Trophoblast cell (in vitro differentiated cells and primary cell): ENCODE results near the gene CTDSPL2.
"Not testable (repeated sequence)": the region's sequence is repeated elsewhere in the genome, so short reads cannot be mapped to it uniquely, and the experiment has no call there.

Experiments
- DNase-seq, 2 donors: peaks; one replicate each; pipeline ENCODE4 v3.0.0-alpha.2; 2016
- H2AFZ ChIP-seq: 2 replicates; pipeline ENCODE4 v1.6.1; 2013; ENCODE audit warnings: low read length, moderate library complexity, mild to moderate bottlenecking; ENCODE audit not compliant: insufficient read depth, poor library complexity
- H2AK5ac ChIP-seq: 2 replicates; pipeline ENCODE4 v1.6.1; 2013; ENCODE audit warnings: mild to moderate bottlenecking, low read length
- H2BK120ac ChIP-seq: 2 replicates; pipeline ENCODE4 v1.6.1; 2013; ENCODE audit warnings: low read length, mild to moderate bottlenecking, moderate library complexity; ENCODE audit not compliant: insufficient read depth, poor library complexity
- H2BK12ac ChIP-seq: 2 replicates; pipeline ENCODE4 v1.6.1; 2013; ENCODE audit warnings: mild to moderate bottlenecking, low read length, moderate library complexity
- H2BK5ac ChIP-seq: 2 replicates; pipeline ENCODE4 v1.6.1; 2013; ENCODE audit warnings: low read length, low read depth, moderate library complexity, mild to moderate bottlenecking; ENCODE audit not compliant: poor library complexity
- H3K14ac ChIP-seq: 2 replicates; pipeline ENCODE4 v1.6.1; 2013; ENCODE audit warnings: mild to moderate bottlenecking, low read length
- H3K18ac ChIP-seq: 2 replicates; pipeline ENCODE4 v1.6.1; 2013; ENCODE audit warnings: mild to moderate bottlenecking, low read length
- H3K23ac ChIP-seq: 2 replicates; pipeline ENCODE4 v1.6.1; 2013; ENCODE audit warnings: low read length
- H3K27ac ChIP-seq: 2 replicates; pipeline ENCODE4 v1.5.1; 2013; ENCODE audit warnings: low read depth, mild to moderate bottlenecking, inconsistent platforms, low read length, moderate library complexity
- H3K27me3 ChIP-seq: 2 replicates; pipeline ENCODE4 v1.6.1; 2013; ENCODE audit warnings: inconsistent platforms, mild to moderate bottlenecking, low read length, moderate library complexity; ENCODE audit not compliant: insufficient read depth
- H3K36me3 ChIP-seq, 2 experiments: 1 replicate in 1 of 2; 2 replicates in 1 of 2; pipeline ENCODE4 v1.6.1; 2013; ENCODE audit warnings: low read length in 2 of 2, mild to moderate bottlenecking in 2 of 2, moderate library complexity in 1 of 2; ENCODE audit not compliant: insufficient read depth in 2 of 2, control insufficient read depth in 1 of 2
- H3K4ac ChIP-seq: 2 replicates; pipeline ENCODE4 v1.6.1; 2013; ENCODE audit warnings: low read depth, mild to moderate bottlenecking, low read length, moderate library complexity
- H3K4me1 ChIP-seq, 2 experiments: 1 replicate in 1 of 2; 2 replicates in 1 of 2; pipeline ENCODE4 v1.6.1; 2013; ENCODE audit warnings: low read length in 2 of 2, mild to moderate bottlenecking in 2 of 2, moderate library complexity in 1 of 2; ENCODE audit not compliant: insufficient read depth in 2 of 2, control insufficient read depth in 1 of 2
- H3K4me2 ChIP-seq: 2 replicates; pipeline ENCODE4 v1.6.1; 2013; ENCODE audit warnings: inconsistent platforms, mild to moderate bottlenecking, low read length, moderate library complexity
- H3K4me3 ChIP-seq: 2 replicates; pipeline ENCODE4 v1.5.1; 2013; ENCODE audit warnings: mild to moderate bottlenecking, low read depth, low read length, inconsistent platforms
- H3K79me1 ChIP-seq: one replicate; pipeline ENCODE4 v1.6.1; 2013; ENCODE audit warnings: low read length
- H3K79me2 ChIP-seq: 2 replicates; pipeline ENCODE4 v1.6.1; 2013; ENCODE audit warnings: low read length, mild to moderate bottlenecking; ENCODE audit not compliant: control insufficient read depth, insufficient read depth, poor library complexity
- H3K9ac ChIP-seq: 2 replicates; pipeline ENCODE4 v1.6.1; 2013; ENCODE audit warnings: mild to moderate bottlenecking, low read length
- H3K9me3 ChIP-seq: 2 replicates; pipeline ENCODE4 v1.6.1; 2013; ENCODE audit warnings: low read depth, mild to moderate bottlenecking, control low read depth, inconsistent platforms, low read length; ENCODE audit not compliant: insufficient read depth
- H4K12ac ChIP-seq: 2 replicates; pipeline ENCODE4 v1.6.1; 2013; ENCODE audit warnings: low read depth, mild to moderate bottlenecking, low read length, moderate library complexity
- H4K8ac ChIP-seq: 2 replicates; pipeline ENCODE4 v1.6.1; 2013; ENCODE audit warnings: low read depth, mild to moderate bottlenecking, low read length, moderate library complexity
- H4K91ac ChIP-seq: one replicate; pipeline ENCODE4 v1.6.1; 2013; ENCODE audit warnings: low read depth, mild to moderate bottlenecking, low read length, moderate library complexity
- WGBS: extraction: QIAGEN DNeasy Blood & Tissue Kit; methylation state at CpG from one replicate; pipeline ENCODE4 v1.1.7; 2013; ENCODE audit warnings: missing lambda C conversion rate; ENCODE audit not compliant: insufficient read length, insufficient coverage; ENCODE audit errors: extremely low coverage; 5-methylcytosine and 5-hydroxymethylcytosine counted together

The CTDSPL2 gene

DNA sequence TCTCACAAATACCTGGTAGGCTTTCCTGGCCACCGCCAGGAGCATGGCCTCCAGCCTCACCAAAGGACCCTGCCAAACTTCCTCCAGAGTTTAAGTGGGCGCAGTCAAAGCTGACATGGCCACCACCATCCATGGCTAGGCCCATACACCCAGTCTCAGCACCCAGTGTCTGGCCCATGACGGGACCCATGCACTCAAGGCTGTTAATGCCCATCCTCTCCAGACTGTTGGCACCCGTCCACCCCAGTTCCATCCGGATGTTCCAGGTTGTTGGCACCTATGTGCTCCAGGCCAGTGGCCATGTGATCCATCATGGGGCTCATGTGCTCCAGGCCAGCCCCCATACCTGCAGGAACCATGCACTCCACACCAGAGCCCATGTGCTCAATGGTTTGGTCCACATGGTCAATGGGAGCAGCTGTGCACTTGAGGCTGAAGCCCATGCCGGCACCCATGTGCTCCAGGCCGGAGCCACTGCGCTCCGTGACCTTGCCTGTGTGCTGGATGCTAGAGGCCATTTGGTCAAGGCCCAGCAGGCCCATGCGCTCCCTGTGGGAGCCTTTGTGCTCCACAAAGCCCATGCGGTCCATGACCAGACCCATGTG lies 20.4 kb downstream of the CTDSPL2 start:
- Histone ChIP-seq H3K18ac (no peak overlapping the region), H3K79me2 (peaks cover 5% of the 10 kb centered on the region), H3K9me3 (no peaks in the 10 kb centered on the region), H2BK5ac (no peak overlapping the region), H3K4ac (peak overlapping the region; percentile 5), H3K79me1 (no peaks in the 10 kb centered on the region), H3K14ac (no peak overlapping the region), H2BK120ac (no peak overlapping the region), H4K12ac (no peak overlapping the region), H2AK5ac (no peak overlapping the region), H2BK12ac (no peak overlapping the region), H3K36me3 (peaks cover 0 to 6% of the 10 kb centered on the region in 2 experiments), H3K9ac (no peak overlapping the region), H3K23ac (no peak overlapping the region), H3K4me3 (no peak overlapping the region), H2AFZ (no peak overlapping the region), H4K8ac (no peak overlapping the region), H3K27me3 (no peaks in the 10 kb centered on the region), H3K4me2 (no peak overlapping the region), H3K27ac (no peak overlapping the region), H3K4me1 (no peaks in the 10 kb centered on the region), H4K91ac (no peak overlapping the region)
- DNase-seq, result no peak
- WGBS, result no CpG with 5 or more reads among the region's 11 CpGs

DNA sequence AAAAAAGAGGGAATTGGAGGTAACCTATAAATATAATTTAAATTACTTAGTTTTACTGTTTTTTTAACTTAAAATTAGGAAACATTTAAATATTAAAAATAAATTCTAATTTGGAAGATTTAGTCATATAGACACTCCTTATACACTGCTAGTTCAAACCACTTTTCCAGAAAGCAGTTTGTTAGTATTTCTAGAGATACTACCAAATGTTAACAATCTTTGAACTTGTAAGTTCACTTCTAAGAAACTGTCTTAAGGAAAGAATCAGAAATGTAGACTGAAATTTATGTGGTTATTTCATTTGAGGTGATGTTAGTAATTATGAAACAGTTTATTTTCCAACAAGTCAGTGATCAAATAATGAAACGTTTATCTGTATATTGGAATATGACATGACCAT lies 22.7 kb downstream of the CTDSPL2 start:
- Histone ChIP-seq H3K9ac (no peak overlapping the region), H3K36me3 (peaks cover 0 to 6% of the 10 kb centered on the region in 2 experiments)

DNA sequence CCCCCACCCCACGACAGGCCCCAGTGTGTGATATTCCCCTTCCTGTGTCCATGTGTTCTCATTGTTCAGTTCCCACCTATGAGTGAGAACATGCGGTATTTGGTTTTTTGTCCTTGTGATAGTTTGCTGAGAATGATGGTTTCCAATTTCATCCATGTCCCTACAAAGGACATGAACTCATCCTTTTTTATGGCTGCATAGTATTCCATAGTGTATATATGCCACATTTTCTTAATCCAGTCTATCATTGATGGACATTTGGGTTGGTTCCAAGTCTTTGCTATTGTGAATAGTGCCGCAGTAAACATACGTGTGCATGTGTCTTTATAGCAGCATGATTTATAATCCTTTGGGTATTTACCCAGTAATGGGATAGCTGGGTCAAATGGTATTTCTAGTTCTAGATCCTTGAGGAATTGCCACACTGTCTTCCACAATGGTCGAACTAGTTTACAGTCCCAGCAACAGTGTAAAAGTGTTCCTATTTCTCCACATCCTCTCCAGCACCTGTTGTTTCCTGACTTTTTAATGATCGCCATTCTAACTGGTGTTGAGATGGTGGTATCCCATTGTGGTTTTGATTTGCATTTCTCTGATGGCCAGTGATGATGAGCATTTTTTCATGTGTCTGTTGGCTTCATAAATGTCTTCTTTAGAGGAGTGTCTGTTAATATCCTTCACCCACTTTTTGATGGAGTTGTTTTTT lies 26.3 kb downstream of the CTDSPL2 start:
- not testable (repeated sequence) for H2AK5ac ChIP-seq, H4K8ac ChIP-seq, H4K12ac ChIP-seq, DNase-seq, H2AFZ ChIP-seq, H3K79me1 ChIP-seq, H3K9ac ChIP-seq, H3K27me3 ChIP-seq, H4K91ac ChIP-seq, H3K18ac ChIP-seq, H2BK12ac ChIP-seq, H3K4me2 ChIP-seq, H3K27ac ChIP-seq, H3K36me3 ChIP-seq, H3K14ac ChIP-seq, H3K9me3 ChIP-seq, H2BK120ac ChIP-seq, H3K4me1 ChIP-seq, H3K4me3 ChIP-seq, H2BK5ac ChIP-seq, H3K23ac ChIP-seq, H3K4ac ChIP-seq, H3K79me2 ChIP-seq
- no CpG with 5 or more reads among the region's 6 CpGs for WGBS

More for the DNA sequence above, 22.7 kb downstream of the CTDSPL2 start:
- H3K4me3 ChIP-seq, result no peak overlapping the region
- WGBS, result no CpG with 5 or more reads among the region's 1 CpG
- no peak overlapping the region for H3K23ac ChIP-seq
- no peaks in the 10 kb centered on the region for H3K4me1 ChIP-seq
- peaks cover 4% of the 10 kb centered on the region for H3K79me2 ChIP-seq
- no peak overlapping the region for H3K4me2 ChIP-seq
- H3K27me3 ChIP-seq, result no peaks in the 10 kb centered on the region
- no peak overlapping the region for H4K12ac ChIP-seq
- H3K27ac ChIP-seq, result no peak overlapping the region
- no peaks in the 10 kb centered on the region for H3K9me3 ChIP-seq
- H4K8ac ChIP-seq, result no peak overlapping the region
- H3K14ac ChIP-seq, result no peak overlapping the region
- H2AK5ac ChIP-seq, result no peak overlapping the region
- H3K18ac ChIP-seq, result no peak overlapping the region
- no peak overlapping the region for H2BK12ac ChIP-seq
- no peak overlapping the region for H2AFZ ChIP-seq
- H3K79me1 ChIP-seq, result no peaks in the 10 kb centered on the region
- no peak for DNase-seq
- no peak overlapping the region for H4K91ac ChIP-seq
- H2BK120ac ChIP-seq, result no peak overlapping the region
- H2BK5ac ChIP-seq, result no peak overlapping the region
- H3K4ac ChIP-seq, result no peak overlapping the region

DNA sequence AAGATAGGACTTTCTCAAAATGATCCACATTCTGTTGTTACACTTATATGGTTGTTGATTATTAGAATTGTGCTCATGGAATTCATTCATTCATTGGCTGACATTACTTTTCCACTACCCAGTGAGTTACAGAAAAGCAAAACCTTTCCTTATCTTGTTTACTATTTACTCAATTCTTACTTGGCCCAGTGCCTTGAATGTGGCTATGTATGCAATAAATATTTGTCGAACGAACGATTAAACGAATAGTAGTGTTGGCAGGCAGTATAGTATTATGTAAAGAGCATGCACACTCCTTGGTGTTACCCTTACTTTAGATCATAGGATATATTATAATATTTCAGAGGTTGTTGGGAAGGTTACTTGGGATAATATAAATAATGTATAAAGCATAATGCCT lies 31.0 kb downstream of the CTDSPL2 start:
- no CpG with 5 or more reads among the region's 4 CpGs for WGBS
- Histone ChIP-seq H2BK5ac (no peak overlapping the region), H3K9me3 (no peaks in the 10 kb centered on the region), H3K79me2 (peaks cover 2% of the 10 kb centered on the region), H2AK5ac (no peak overlapping the region), H3K4me3 (no peak overlapping the region), H3K9ac (no peak overlapping the region), H2BK12ac (no peak overlapping the region), H3K4me1 (no peaks in the 10 kb centered on the region), H4K8ac (no peak overlapping the region), H4K12ac (no peak overlapping the region), H3K4ac (no peak overlapping the region), H3K18ac (no peak overlapping the region), H3K23ac (no peak overlapping the region), H3K27ac (no peak overlapping the region), H2AFZ (no peak overlapping the region), H2BK120ac (no peak overlapping the region), H4K91ac (no peak overlapping the region), H3K36me3 (peaks cover 8 to 13% of the 10 kb centered on the region in 2 experiments), H3K27me3 (no peaks in the 10 kb centered on the region), H3K79me1 (no peaks in the 10 kb centered on the region), H3K4me2 (no peak overlapping the region), H3K14ac (no peak overlapping the region)
- DNase-seq, result no peak
